HG03139 (cell line): Measurements from ENCODE around the gene GPHN.
"Not testable (repeated sequence)": the region's sequence is repeated elsewhere in the genome, so short reads cannot be mapped to it uniquely, and the experiment has no call there.

Source experiments
- ATAC-seq: cut with Tn5 transposase; IDR thresholded peaks from one replicate; pipeline ENCODE4 v1.9.1; 2021; ENCODE audit not compliant: unreplicated experiment

GPHN gene

GRCh38 chr14:67016856-67017255 lies 508.9 kb downstream of the GPHN start:
- no peak for ATAC-seq

GRCh38 chr14:67018720-67019119 lies 510.8 kb downstream of the GPHN start:
- ATAC-seq, result no peak

- ATAC-seq, result no peak
These were observed 511.8 kb downstream of the GPHN start for GRCh38 chr14:67019796-67020195.

GRCh38 chr14:67031920-67032774 lies 524.2 kb downstream of the GPHN start:
- ATAC-seq, result no peak

- no peak for ATAC-seq
These were observed 537.5 kb downstream of the GPHN start for GRCh38 chr14:67045440-67045839.

GRCh38 chr14:67050896-67051295 lies 542.9 kb downstream of the GPHN start:
- ATAC-seq, result no peak

GRCh38 chr14:67056684-67057083 lies 548.7 kb downstream of the GPHN start:
- ATAC-seq, result no peak

GRCh38 chr14:67059596-67059995 lies 551.6 kb downstream of the GPHN start:
- ATAC-seq, result no peak

- ATAC-seq, result no peak
These were observed 552.6 kb downstream of the GPHN start for GRCh38 chr14:67060546-67060945.

GRCh38 chr14:67067070-67067814 lies 559.3 kb downstream of the GPHN start:
- not testable (repeated sequence) for ATAC-seq

- no peak for ATAC-seq
These were observed 560.3 kb downstream of the GPHN start for GRCh38 chr14:67068251-67068650.

- ATAC-seq, result no peak
These were observed 563.6 kb downstream of the GPHN start for GRCh38 chr14:67071506-67071905.

- no peak for ATAC-seq
These were observed 570.0 kb downstream of the GPHN start for GRCh38 chr14:67077921-67078320.

- no peak for ATAC-seq
These were observed 571.9 kb downstream of the GPHN start for GRCh38 chr14:67079846-67080245.

- ATAC-seq, result no peak
These were observed 600.3 kb downstream of the GPHN start for GRCh38 chr14:67108230-67108629.

GRCh38 chr14:67111022-67111421 lies 603.1 kb downstream of the GPHN start:
- no peak for ATAC-seq

- ATAC-seq, result no peak
These were observed 604.4 kb downstream of the GPHN start for GRCh38 chr14:67112344-67112743.

GRCh38 chr14:67127174-67127573 lies 619.2 kb downstream of the GPHN start:
- ATAC-seq, result no peak

GRCh38 chr14:67129768-67130167 lies 621.8 kb downstream of the GPHN start:
- no peak for ATAC-seq

- ATAC-seq, result no peak
These were observed 623.7 kb downstream of the GPHN start for GRCh38 chr14:67131691-67132090.

GRCh38 chr14:67133144-67133543 lies 625.2 kb downstream of the GPHN start:
- no peak for ATAC-seq
